Measurements from ENCODE around the gene DCXR. TPM values are rescaled to one million over a fixed set of nuclear protein-coding genes. Genes with fewer than 3 reads are reported as not detected.

DCXR gene
- total and polyA plus RNA-seq, 2 of the 13 experiments (the other 11 are each of a cell fraction or from before 2014, with no cell fraction given): 287 to 311 TPM

- TF ChIP-seq ZNF160 (CRISPR knock-in tag; IDR thresholded peaks at IDR 0.05): no peak
- peak; percentile 37; the same call in 1 of the 2 replicates for TF ChIP-seq ARID4A (CRISPR knock-in tag; IDR thresholded peaks at IDR 0.05; ENCODE audit: borderline replicate concordance)
- TF ChIP-seq SSRP1 (CRISPR knock-in tag; IDR thresholded peaks at IDR 0.05): no peak
- TF ChIP-seq E2F1 (CRISPR knock-in tag; IDR thresholded peaks at IDR 0.05): no peak
- peak; percentile 70 for TF ChIP-seq PAXIP1 (CRISPR knock-in tag; conservative IDR thresholded peaks at IDR 0.05)
- TF ChIP-seq HHEX (CRISPR knock-in tag; IDR thresholded peaks at IDR 0.05): peak; percentile 51
- TF ChIP-seq ZNF512 (CRISPR knock-in tag; IDR thresholded peaks at IDR 0.05): no peak
- TF ChIP-seq ZBTB43 (CRISPR knock-in tag; conservative IDR thresholded peaks at IDR 0.05): peak; percentile 63; the same call in 1 of the 2 replicates
- TF ChIP-seq LCORL (IDR thresholded peaks at IDR 0.05): no peak
- TF ChIP-seq LCORL (CRISPR knock-in tag; IDR thresholded peaks at IDR 0.05): peak; percentile 73
- 0 out of 2 replicates have a peak, but pooled peaks have one; percentile 10 for TF ChIP-seq ZKSCAN8 (CRISPR knock-in tag; IDR thresholded peaks at IDR 0.05; ENCODE audit: borderline replicate concordance)
- TF ChIP-seq RFXAP (CRISPR knock-in tag; IDR thresholded peaks at IDR 0.05; ENCODE audit: borderline replicate concordance): 0 out of 2 replicates have a peak, but pooled peaks have one; percentile 13
- no peak for TF ChIP-seq SYNCRIP (IDR thresholded peaks at IDR 0.05; ENCODE audit: insufficient read depth, low read depth, low read length)
- TF ChIP-seq SOX5 (CRISPR knock-in tag; IDR thresholded peaks at IDR 0.05; ENCODE audit: borderline replicate concordance): peak; percentile 79; the same call in 1 of the 2 replicates
- TF ChIP-seq ELF4 (CRISPR knock-in tag; IDR thresholded peaks at IDR 0.05; ENCODE audit: borderline replicate concordance): no peak
- TF ChIP-seq ZMAT3 (CRISPR knock-in tag; conservative IDR thresholded peaks at IDR 0.05): no peak
- TF ChIP-seq ZNF543 (CRISPR knock-in tag; IDR thresholded peaks at IDR 0.05): no peak
Observed at GRCh38 chr17:82015311-82015971, 22.1 kb downstream of the DCXR start (continued).
